K562 (cell line): ENCODE measurements around the gene LYPD5. TPM values are rescaled to one million over a fixed set of nuclear protein-coding genes. Genes with fewer than 3 reads are reported as not detected.
A peak's percentile ranks its signal among the peaks of the same experiment; 100 is the strongest.

Source experiments
- BHLHE40 ChIP-seq: IDR thresholded peaks from 2 replicates; pipeline ENCODE4 v1.6.1; 2011; ENCODE audit warnings: low read length, improper control_type of control experiment
- CEBPG ChIP-seq, 3 experiments: fragments of 200-800 bp in 1 of 3; sonication (Bioruptor generic) in 1 of 3; sonication (generic) in 1 of 3; formaldehyde crosslinking in 1 of 3; IDR thresholded peaks in 2 of 3; conservative IDR thresholded peaks in 1 of 3; 2 replicates each; pipeline versions ENCODE4 v1.6.1 to v1.8.0; 2016 to 2022; ENCODE audit warnings: missing compliant biosample characterization in 2 of 3, missing genetic modification characterization in 2 of 3, mild to moderate bottlenecking in 1 of 3, missing genetic modification reagents in 1 of 3
- EP400 ChIP-seq: fragments of 450-650 bp; IDR thresholded peaks from 2 replicates; pipeline ENCODE4 v1.6.1; 2017; ENCODE audit warnings: antibody characterized with exemption, mild to moderate bottlenecking, moderate library complexity
- HDAC6 ChIP-seq: IDR thresholded peaks from 2 replicates; pipeline ENCODE4 v1.6.1; 2012; ENCODE audit warnings: low read depth, mild to moderate bottlenecking, control low read depth, inconsistent platforms, low read length, moderate library complexity
- HSF4 ChIP-seq: fragments of 250-450 bp; sonication (Bioruptor Pico); IDR thresholded peaks from 2 replicates; pipeline ENCODE4 v2.1.2; 2022; ENCODE audit warnings: mild to moderate bottlenecking, moderate library complexity, borderline replicate concordance
- KAT2B ChIP-seq: IDR thresholded peaks from one replicate; pipeline ENCODE4 v1.6.1; 2012; ENCODE audit warnings: low read depth, mild to moderate bottlenecking, control low read depth, inconsistent platforms, low read length, moderate library complexity
- MECOM ChIP-seq: fragments of 250-450 bp; sonication (Bioruptor Pico); IDR thresholded peaks from 2 replicates; pipeline ENCODE4 v1.8.0; 2022; ENCODE audit warnings: inconsistent platforms
- RAD21 ChIP-seq, 2 experiments: fragments of 250-450 bp in 1 of 2; fragments of 450-650 bp in 1 of 2; sonication (Bioruptor Pico) in 1 of 2; formaldehyde crosslinking in 1 of 2; IDR thresholded peaks in 1 of 2; conservative IDR thresholded peaks in 1 of 2; 2 replicates each; pipeline versions ENCODE4 v1.4.0 to v1.8.0; 2020 to 2022; ENCODE audit warnings: mild to moderate bottlenecking in 2 of 2, moderate library complexity in 1 of 2
- RBFOX2 ChIP-seq: fragments of 200-400 bp; formaldehyde crosslinking; IDR thresholded peaks from 2 replicates; pipeline ENCODE4 v1.6.1; 2017; ENCODE audit warnings: low read depth, mild to moderate bottlenecking, low read length, moderate library complexity
- RHOXF2B ChIP-seq: fragments of 250-450 bp; sonication (Bioruptor Pico); conservative IDR thresholded peaks from 2 replicates; pipeline ENCODE4 v1.5.1; 2021
- SFPQ ChIP-seq: fragments of 200-400 bp; formaldehyde crosslinking; IDR thresholded peaks from 2 replicates; pipeline ENCODE4 v1.6.1; 2017; ENCODE audit warnings: mild to moderate bottlenecking, low read depth, low read length, moderate library complexity
- SPI1 ChIP-seq: IDR thresholded peaks from 2 replicates; pipeline ENCODE4 v1.6.1; 2011; ENCODE audit warnings: low read depth, low read length, control low read depth, borderline replicate concordance
- SUPT5H ChIP-seq: fragments of 450-650 bp; IDR thresholded peaks from 2 replicates; pipeline ENCODE4 v1.6.1; 2016
- ZNF395 ChIP-seq: fragments of 200-800 bp; sonication (Bioruptor generic); IDR thresholded peaks from 2 replicates; pipeline ENCODE4 v1.6.1; 2017; ENCODE audit warnings: missing genetic modification characterization, missing compliant biosample characterization
- ZNF41 ChIP-seq: fragments of 250-450 bp; sonication (Bioruptor Pico); conservative IDR thresholded peaks from 2 replicates; pipeline ENCODE4 v1.4.0; 2020; ENCODE audit warnings: mild to moderate bottlenecking
- ZNF717 ChIP-seq: fragments of 250-450 bp; sonication (Bioruptor Pico); IDR thresholded peaks from 2 replicates; pipeline ENCODE4 v1.5.0; 2021
- ZNF77 ChIP-seq: fragments of 250-450 bp; sonication (Bioruptor Pico); IDR thresholded peaks from 2 replicates; pipeline ENCODE4 v1.5.0; 2020
- ZNF830 ChIP-seq: fragments of 250-450 bp; sonication (Bioruptor Pico); IDR thresholded peaks from 2 replicates; pipeline ENCODE4 v1.5.0; 2021; ENCODE audit warnings: mild to moderate bottlenecking
- polyA plus RNA-seq, 8 experiments: library from polyadenylated mRNA; depleted of rRNA in 4 of 8; stranded (reverse) in 5 of 8; unstranded in 3 of 8; fragments of >200 nt; fragmentation: Nextera tagmentation in 2 of 8; fragmentation: Illumina TruSeq in 1 of 8; extraction: Ambion mirVana in 2 of 8; extraction: Trizol in 1 of 8; gene quantifications; 2 replicates each; pipeline versions ENCODE4 v1.2.1 to v1.2.3, GENCODE V29; 2011 to 2014; ENCODE audit warnings: inconsistent platforms in 1 of 8, missing spikeins in 1 of 8
- total RNA-seq, 7 experiments: library from RNA; depleted of rRNA in 6 of 7; stranded (reverse); fragments of >200 nt in 6 of 7; fragmentation: Illumina TruSeq in 2 of 7; extraction: Trizol in 2 of 7; gene quantifications; 2 replicates each; pipeline versions ENCODE4 v1.2.1 to v1.2.3, GENCODE V29; 2011 to 2021; ENCODE audit warnings: low replicate concordance in 1 of 7
- TF ChIP-seq, protein P1 (sequence below): sonication (generic); formaldehyde crosslinking; IDR thresholded peaks from 2 replicates; pipeline ENCODE4 v1.8.0; 2022; ENCODE audit warnings: missing genetic modification reagents, mild to moderate bottlenecking, borderline replicate concordance
- TF ChIP-seq, protein P2 (sequence below), 2 experiments: IDR thresholded peaks; 2 replicates each; pipeline ENCODE4 v1.6.1; 2011; ENCODE audit warnings: borderline replicate concordance in 1 of 2, control low read depth in 1 of 2, low read depth in 1 of 2, low read length in 1 of 2, mild to moderate bottlenecking in 1 of 2, mixed read lengths in 1 of 2, moderate library complexity in 1 of 2; ENCODE audit not compliant: insufficient read depth in 1 of 2, insufficient read length in 1 of 2, poor library complexity in 1 of 2, severe bottlenecking in 1 of 2; ENCODE audit errors: extremely low read depth in 1 of 2

LYPD5 gene
- total and polyA plus RNA-seq, 9 of the 15 experiments (the other 6 are each of a cell fraction or from before 2014, with no cell fraction given): 0.03 to 0.22 (median 0.10) TPM; not detected in 3

DNA sequence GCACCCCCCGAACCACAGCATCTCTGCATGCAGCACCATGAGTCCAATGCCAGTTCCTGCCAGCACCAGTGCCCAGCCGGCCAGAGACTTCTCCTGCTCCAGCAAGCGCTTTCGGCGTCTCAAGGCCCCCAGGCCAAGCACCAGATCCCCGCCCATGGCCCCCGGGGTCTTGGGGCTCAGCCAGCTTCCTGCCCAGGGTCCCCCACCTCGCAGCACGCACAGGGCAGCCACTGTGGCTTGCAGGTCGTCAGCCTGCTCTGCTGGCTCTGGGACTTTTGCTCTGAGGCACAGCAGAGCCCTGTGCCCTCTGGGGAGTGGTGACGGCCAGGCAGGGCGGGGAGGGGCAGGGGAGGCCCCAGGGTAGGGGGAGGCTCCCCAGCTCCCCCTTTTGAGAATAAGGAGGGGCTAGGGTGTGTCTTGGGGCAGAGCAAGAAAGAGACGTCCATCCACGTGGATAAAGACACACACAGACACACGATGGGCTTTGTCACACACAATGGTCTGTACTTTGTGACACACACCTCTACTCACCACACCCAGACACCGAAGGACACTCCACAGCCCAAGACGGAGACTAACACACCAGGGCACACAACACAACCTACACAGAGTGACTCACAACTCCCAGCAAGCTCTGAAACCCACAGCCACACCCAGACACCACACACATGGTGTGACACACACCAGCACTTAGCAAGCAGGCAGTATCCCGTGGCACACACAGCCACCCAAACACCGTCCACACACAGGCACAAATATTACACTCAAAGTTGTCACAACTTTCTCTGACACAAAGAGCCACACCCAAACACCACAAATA is 21.3 kb downstream of the LYPD5 start, which contains the start of gene KCNN4 (continued):
- TF ChIP-seq ZNF395 (CRISPR knock-in tag) (no peak), HSF4 (CRISPR knock-in tag) (no peak), ZNF77 (no peak), ZNF41 (CRISPR knock-in tag) (no peak), MECOM (CRISPR knock-in tag) (no peak), SFPQ (no peak), EP400 (peak; percentile 48; the same call in 1 of the 2 replicates), SPI1 (no peak), RAD21 (CRISPR knock-in tag; conservative IDR thresholded peaks at IDR 0.05 in 1 of 2, IDR thresholded peaks at IDR 0.05 in 1 of 2) (no peak), RBFOX2 (peak; percentile 65), SUPT5H (peak; percentile 44; the same call in 1 of the 2 replicates), RHOXF2B (CRISPR knock-in tag) (no peak), KAT2B (no peak), HDAC6 (0 out of 2 replicates have a peak, but pooled peaks have one; percentile 62), CEBPG (CRISPR knock-in tag; IDR thresholded peaks at IDR 0.05) (no peak), CEBPG (tag; conservative IDR thresholded peaks at IDR 0.05 in 1 of 2, IDR thresholded peaks at IDR 0.05 in 1 of 2) (no peak), ZNF717 (CRISPR knock-in tag) (no peak), ZNF830 (CRISPR knock-in tag) (no peak), BHLHE40 (peak; percentile 27; the same call in 1 of the 2 replicates)
- TF ChIP-seq, protein P1, sequence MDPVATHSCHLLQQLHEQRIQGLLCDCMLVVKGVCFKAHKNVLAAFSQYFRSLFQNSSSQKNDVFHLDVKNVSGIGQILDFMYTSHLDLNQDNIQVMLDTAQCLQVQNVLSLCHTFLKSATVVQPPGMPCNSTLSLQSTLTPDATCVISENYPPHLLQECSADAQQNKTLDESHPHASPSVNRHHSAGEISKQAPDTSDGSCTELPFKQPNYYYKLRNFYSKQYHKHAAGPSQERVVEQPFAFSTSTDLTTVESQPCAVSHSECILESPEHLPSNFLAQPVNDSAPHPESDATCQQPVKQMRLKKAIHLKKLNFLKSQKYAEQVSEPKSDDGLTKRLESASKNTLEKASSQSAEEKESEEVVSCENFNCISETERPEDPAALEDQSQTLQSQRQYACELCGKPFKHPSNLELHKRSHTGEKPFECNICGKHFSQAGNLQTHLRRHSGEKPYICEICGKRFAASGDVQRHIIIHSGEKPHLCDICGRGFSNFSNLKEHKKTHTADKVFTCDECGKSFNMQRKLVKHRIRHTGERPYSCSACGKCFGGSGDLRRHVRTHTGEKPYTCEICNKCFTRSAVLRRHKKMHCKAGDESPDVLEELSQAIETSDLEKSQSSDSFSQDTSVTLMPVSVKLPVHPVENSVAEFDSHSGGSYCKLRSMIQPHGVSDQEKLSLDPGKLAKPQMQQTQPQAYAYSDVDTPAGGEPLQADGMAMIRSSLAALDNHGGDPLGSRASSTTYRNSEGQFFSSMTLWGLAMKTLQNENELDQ: no peak
- TF ChIP-seq, protein P2, sequence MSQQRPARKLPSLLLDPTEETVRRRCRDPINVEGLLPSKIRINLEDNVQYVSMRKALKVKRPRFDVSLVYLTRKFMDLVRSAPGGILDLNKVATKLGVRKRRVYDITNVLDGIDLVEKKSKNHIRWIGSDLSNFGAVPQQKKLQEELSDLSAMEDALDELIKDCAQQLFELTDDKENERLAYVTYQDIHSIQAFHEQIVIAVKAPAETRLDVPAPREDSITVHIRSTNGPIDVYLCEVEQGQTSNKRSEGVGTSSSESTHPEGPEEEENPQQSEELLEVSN (IDR thresholded peaks at IDR 0.05; ENCODE audit: borderline replicate concordance in 1 of 2, extremely low read depth in 1 of 2, insufficient read depth in 1 of 2, insufficient read length in 1 of 2, low read depth in 1 of 2, low read length in 1 of 2, poor library complexity in 1 of 2, severe bottlenecking in 1 of 2): peak in 1 of 2 experiments; percentile 46
